Activated naive CD4-positive, alpha-beta T cell treated with anti-CD3 and anti-CD28 coated beads, Interleukin-2, amount 50 U/mL, for 72 hours (primary cell): Measurements from ENCODE around the gene CCIN. TPM values are rescaled to one million over a fixed set of nuclear protein-coding genes. Genes with fewer than 3 reads are reported as not detected.

Experiments
- total RNA-seq, 2 donors: library from RNA; stranded (reverse); gene quantifications; one replicate each; pipeline ENCODE4 v1.2.3, GENCODE V29; 2022

The CCIN gene
- total RNA-seq, 2 donors from 2014 or later: not detected

Other genes with a start within 250 kb of the CCIN start
- not detected for gene OR2S2, start 211.2 kb upstream of the CCIN start, total RNA-seq
- 1 to 10 TPM; 7.0 to 7.6 TPM for gene RECK, start 132.5 kb upstream of the CCIN start, total RNA-seq
- gene GLIPR2, start 32.7 kb upstream of the CCIN start, total RNA-seq: 10 to 100 TPM in 1 of 2 donors, 1 to 10 TPM in 1; 4.0 to 17.0 TPM
- gene CLTA, start 21.5 kb downstream of the CCIN start, total RNA-seq: 100 to 1,000 TPM in 1 of 2 donors, 10 to 100 TPM in 1; 77.0 to 127 TPM
- 10 to 100 TPM; 10.0 to 18.4 TPM for gene GNE, start 89.1 kb downstream of the CCIN start, total RNA-seq
- 10 to 100 TPM; 31.6 to 35.8 TPM for gene RNF38, start 230.9 kb downstream of the CCIN start, total RNA-seq